MM.1S (cell line): ENCODE measurements around the gene ZNF260.

Source experiments
- DNase-seq: peaks from one replicate; pipeline ENCODE4 v3.0.0-alpha.2; 2015
- H2AFZ ChIP-seq: fragments of 300-600 bp; sonication (generic); 2 replicates; pipeline ENCODE4 v1.6.0; 2016; ENCODE audit warnings: antibody characterized with exemption, low read length
- H3F3A ChIP-seq: fragments of 300-600 bp; sonication (generic); 2 replicates; pipeline ENCODE4 v1.6.1; 2016; ENCODE audit warnings: mild to moderate bottlenecking, antibody characterized with exemption, low read length, moderate library complexity, mixed read lengths; ENCODE audit not compliant: insufficient read depth
- H3K27ac ChIP-seq: fragments of 300-600 bp; sonication (generic); 2 replicates; pipeline ENCODE4 v1.5.1; 2016; ENCODE audit warnings: mild to moderate bottlenecking, low read length
- H3K27me3 ChIP-seq: fragments of 300-600 bp; sonication (generic); replicated peaks from 2 replicates; pipeline ENCODE4 v1.6.0; 2016; ENCODE audit warnings: low read length; ENCODE audit not compliant: insufficient read depth
- H3K36me3 ChIP-seq: fragments of 300-600 bp; sonication (generic); replicated peaks from 2 replicates; pipeline ENCODE4 v1.6.1; 2016; ENCODE audit warnings: mild to moderate bottlenecking, low read length, mixed read lengths; ENCODE audit not compliant: insufficient read depth
- H3K4me1 ChIP-seq: fragments of 300-600 bp; sonication (generic); 2 replicates; pipeline ENCODE4 v1.6.1; 2016; ENCODE audit warnings: low read length, mixed read lengths
- H3K4me2 ChIP-seq: fragments of 300-600 bp; sonication (generic); 2 replicates; pipeline ENCODE4 v1.6.0; 2016; ENCODE audit warnings: low read depth, low read length
- H3K4me3 ChIP-seq: fragments of 300-600 bp; sonication (generic); 2 replicates; pipeline ENCODE4 v1.5.1; 2016; ENCODE audit warnings: low read length, mixed read lengths
- H3K79me2 ChIP-seq: fragments of 300-600 bp; sonication (generic); 2 replicates; pipeline ENCODE4 v1.6.1; 2016; ENCODE audit warnings: mixed run types, low read length, mixed read lengths
- H3K9ac ChIP-seq: fragments of 300-600 bp; sonication (generic); 2 replicates; pipeline ENCODE4 v1.6.1; 2016; ENCODE audit warnings: low read length, mixed read lengths
- H3K9me2 ChIP-seq: fragments of 300-600 bp; sonication (generic); replicated peaks from 2 replicates; pipeline ENCODE4 v1.6.1; 2016; ENCODE audit warnings: mild to moderate bottlenecking, low read length, mixed read lengths; ENCODE audit not compliant: insufficient read depth
- H3K9me3 ChIP-seq: fragments of 300-600 bp; sonication (generic); replicated peaks from 2 replicates; pipeline ENCODE4 v1.6.1; 2016; ENCODE audit warnings: mild to moderate bottlenecking, low read length, mixed read lengths; ENCODE audit not compliant: insufficient read depth
- H4K20me1 ChIP-seq: fragments of 300-600 bp; sonication (generic); 2 replicates; pipeline ENCODE4 v1.6.1; 2016; ENCODE audit warnings: mild to moderate bottlenecking, low read length, moderate library complexity, mixed read lengths; ENCODE audit not compliant: insufficient read depth
- CTCF ChIP-seq: fragments of 300-600 bp; sonication (generic); IDR thresholded peaks from 2 replicates; pipeline ENCODE4 v1.5.1; 2016; ENCODE audit warnings: antibody characterized with exemption, low read length, mixed read lengths
- EZH2 ChIP-seq: fragments of 300-600 bp; sonication (generic); optimal IDR thresholded peaks from 2 replicates; pipeline ENCODE3; 2017; ENCODE audit warnings: low read depth, mild to moderate bottlenecking, antibody characterized with exemption, low read length, mixed read lengths
- EZH2phosphoT487 ChIP-seq: fragments of 300-600 bp; sonication (generic); IDR thresholded peaks from 2 replicates; pipeline ENCODE4 v1.6.1; 2018; ENCODE audit warnings: antibody characterized with exemption, low read length

Gene ZNF260

GRCh38 chr19:36527873-36528193, 238 bp downstream of the ZNF260 start:
- Histone ChIP-seq H3K36me3 (no peaks in the 10 kb centered on the region), H3K4me2 (peak overlapping the region; percentile 62; the same call in 1 of the 2 replicates), H3K79me2 (no peaks in the 10 kb centered on the region), H3K9ac (peak overlapping the region; percentile 28; the same call in 1 of the 2 replicates), H3K27me3 (no peaks in the 10 kb centered on the region), H3K4me1 (no peaks in the 10 kb centered on the region), H3K9me2 (no peaks in the 10 kb centered on the region), H2AFZ (peak overlapping the region; percentile 93), H3F3A (no peaks in the 10 kb centered on the region), H3K4me3 (peak overlapping the region; percentile 59), H3K9me3 (no peaks in the 10 kb centered on the region), H4K20me1 (no peaks in the 10 kb centered on the region), H3K27ac (no peak overlapping the region)
- no peak for DNase-seq
- TF ChIP-seq EZH2 (no peak), EZH2phosphoT487 (no peak), CTCF (no peak)

DNA sequence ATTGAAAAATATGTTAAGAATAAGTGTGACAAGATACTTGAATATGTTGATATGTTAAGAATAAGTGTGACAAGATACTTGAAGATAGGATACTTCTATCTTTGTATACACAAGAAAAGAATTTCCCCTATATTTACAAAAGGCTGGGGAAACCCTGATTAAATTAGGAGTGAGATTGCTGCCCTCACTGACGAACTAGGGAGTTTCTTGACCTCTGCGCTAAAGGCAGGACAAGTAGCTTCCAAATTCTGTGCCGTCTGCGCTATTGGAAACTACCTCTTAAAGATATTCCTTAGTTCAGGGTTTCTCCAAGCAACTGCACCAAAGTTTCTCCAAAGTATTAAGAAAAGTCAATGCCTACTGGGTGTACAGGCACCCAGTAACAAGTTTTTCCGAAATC, 730 bp downstream of the ZNF260 start:
- no peaks in the 10 kb centered on the region for H3K27me3 ChIP-seq
- H2AFZ ChIP-seq = no peak overlapping the region
- H3K79me2 ChIP-seq = no peaks in the 10 kb centered on the region
- no peak overlapping the region for H3K27ac ChIP-seq
- H3K9me3 ChIP-seq = no peaks in the 10 kb centered on the region
- no peak for DNase-seq
- no peaks in the 10 kb centered on the region for H3K36me3 ChIP-seq
- no peaks in the 10 kb centered on the region for H3F3A ChIP-seq
- no peak for TF ChIP-seq EZH2phosphoT487
- TF ChIP-seq CTCF = no peak
- no peak for TF ChIP-seq EZH2
- no peak overlapping the region for H3K9ac ChIP-seq
- H3K9me2 ChIP-seq = no peaks in the 10 kb centered on the region
- H4K20me1 ChIP-seq = no peaks in the 10 kb centered on the region
- H3K4me1 ChIP-seq = no peaks in the 10 kb centered on the region
- H3K4me3 ChIP-seq = no peak overlapping the region
- H3K4me2 ChIP-seq = peak overlapping the region; percentile 62; the same call in 1 of the 2 replicates

- no peak overlapping the region for H3K9ac ChIP-seq
- no peaks in the 10 kb centered on the region for H3K36me3 ChIP-seq
- H3K4me1 ChIP-seq = no peaks in the 10 kb centered on the region
- H3K4me2 ChIP-seq = no peak overlapping the region
- H4K20me1 ChIP-seq = no peaks in the 10 kb centered on the region
- no peaks in the 10 kb centered on the region for H3K27me3 ChIP-seq
- no peaks in the 10 kb centered on the region for H3F3A ChIP-seq
- TF ChIP-seq CTCF (no peak), EZH2phosphoT487 (no peak), EZH2 (no peak)
- no peaks in the 10 kb centered on the region for H3K79me2 ChIP-seq
- no peak for DNase-seq
- no peaks in the 10 kb centered on the region for H3K9me3 ChIP-seq
- H3K9me2 ChIP-seq = no peaks in the 10 kb centered on the region
- no peak overlapping the region for H3K27ac ChIP-seq
- no peak overlapping the region for H2AFZ ChIP-seq
- H3K4me3 ChIP-seq = no peak overlapping the region
Observed at GRCh38 chr19:36526581-36526980, 1.5 kb downstream of the ZNF260 start.

DNA sequence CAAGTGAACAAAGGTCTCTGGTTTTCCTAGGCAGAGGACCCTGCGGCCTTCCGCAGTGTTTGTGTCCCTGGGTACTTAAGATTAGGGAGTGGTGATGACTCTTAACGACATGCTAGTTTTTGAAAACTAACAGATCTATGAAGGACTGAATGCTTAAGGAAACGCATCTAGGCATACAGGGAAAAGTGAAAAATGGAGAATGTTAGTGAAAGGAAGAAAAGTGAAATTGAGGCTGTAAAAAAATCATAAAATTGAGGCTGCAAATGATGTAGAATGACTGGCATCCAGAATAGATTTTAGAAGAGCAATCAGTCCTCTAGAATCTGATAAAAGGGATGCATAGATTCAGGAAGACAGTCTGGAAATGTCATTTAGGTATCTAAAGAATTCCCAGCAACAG, 3.5 kb downstream of the ZNF260 start:
- no peaks in the 10 kb centered on the region for H3K27me3 ChIP-seq
- no peaks in the 10 kb centered on the region for H3K79me2 ChIP-seq
- H3F3A ChIP-seq = no peaks in the 10 kb centered on the region
- no peak overlapping the region for H3K9ac ChIP-seq
- H3K4me3 ChIP-seq = no peak overlapping the region
- no peak for DNase-seq
- no peaks in the 10 kb centered on the region for H3K4me1 ChIP-seq
- no peak overlapping the region for H3K4me2 ChIP-seq
- H4K20me1 ChIP-seq = no peaks in the 10 kb centered on the region
- H3K36me3 ChIP-seq = no peaks in the 10 kb centered on the region
- no peaks in the 10 kb centered on the region for H3K9me3 ChIP-seq
- H3K9me2 ChIP-seq = no peaks in the 10 kb centered on the region
- no peak overlapping the region for H2AFZ ChIP-seq
- TF ChIP-seq EZH2 = no peak
- no peak for TF ChIP-seq EZH2phosphoT487
- TF ChIP-seq CTCF = no peak
- H3K27ac ChIP-seq = no peak overlapping the region
